Activated CD8-positive, alpha-beta T cell treated with anti-CD3 and anti-CD28 coated beads for 36 hours (primary cell): ENCODE results near the gene ST14. TPM values are rescaled to one million over a fixed set of nuclear protein-coding genes. Genes with fewer than 3 reads are reported as not detected.

ENCODE experiments used
- ATAC-seq: fragments of 200-7000 bp; cut with Tn5 transposase; one replicate; pipeline ENCODE4 v1.10.0; 2021; ENCODE audit warnings: mild to moderate bottlenecking, moderate library complexity
- CTCF ChIA-PET: fragments of 350-600 bp; sonication (Branson Sonifier 250); formaldehyde crosslinking; loops from one replicate; lab custom pipeline; 2021; ENCODE audit warnings: antibody characterized with exemption; lab: Charles Lee
- POLR2A ChIA-PET: fragments of 350-600 bp; sonication (Branson Sonifier 250); formaldehyde crosslinking; loops from one replicate; lab custom pipeline; 2021; ENCODE audit warnings: antibody characterized with exemption; lab: Charles Lee
- DNase-seq: peaks from one replicate; pipeline ENCODE4 v3.0.0-alpha.2; 2020
- H3K27ac Mint-ChIP-seq: one replicate; pipeline ENCODE4 v1.8.0; 2021; ENCODE audit warnings: mild to moderate bottlenecking, mixed read lengths
- H3K27me3 Mint-ChIP-seq: one replicate; pipeline ENCODE4 v1.8.0; 2021; ENCODE audit warnings: mixed read lengths
- H3K36me3 Mint-ChIP-seq: one replicate; pipeline ENCODE4 v1.8.0; 2021; ENCODE audit warnings: low read depth, mixed read lengths
- H3K4me1 Mint-ChIP-seq: one replicate; pipeline ENCODE4 v1.8.0; 2021; ENCODE audit warnings: low read depth, mixed read lengths
- H3K4me3 Mint-ChIP-seq: one replicate; pipeline ENCODE4 v1.8.0; 2021; ENCODE audit warnings: mild to moderate bottlenecking, moderate library complexity, mixed read lengths
- H3K9me3 Mint-ChIP-seq: one replicate; pipeline ENCODE4 v1.8.0; 2021; ENCODE audit warnings: mixed read lengths
- CTCF ChIP-seq: fragments of 200-600 bp; IDR thresholded peaks from one replicate; pipeline ENCODE4 v1.8.0; 2022; ENCODE audit warnings: antibody characterized with exemption, mild to moderate bottlenecking
- intact Hi-C: fragments of 100-400 bp; cut with micrococcal nuclease; formaldehyde crosslinking; loops from one replicate; pipeline ENCODE4 v1.10.0; 2022
- total RNA-seq, 2 experiments: library from RNA; stranded (reverse); gene quantifications; one replicate each; pipeline ENCODE4 v1.2.3, GENCODE V29; 2021

ST14 gene
- total RNA-seq, 2 experiments from 2014 or later: not detected

DNA sequence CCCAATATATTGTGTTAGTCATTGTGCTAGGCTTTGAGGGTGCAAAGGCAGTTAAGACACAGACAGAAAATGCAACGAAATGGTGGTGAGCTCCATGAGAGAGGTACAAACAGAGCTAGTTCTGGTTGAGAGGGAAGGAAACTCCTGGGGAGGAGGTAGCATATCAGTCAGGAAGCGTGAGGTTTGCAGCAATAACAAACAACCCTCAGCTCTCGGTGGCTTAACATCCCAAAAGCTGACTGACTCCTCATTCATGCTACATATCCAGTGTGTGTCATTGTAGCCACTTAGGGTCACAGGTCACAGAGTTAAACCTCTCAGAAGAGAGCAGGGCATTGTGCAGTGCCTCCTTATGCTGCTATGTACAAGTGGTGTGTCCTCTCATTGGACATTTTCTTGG lies 1.7 kb upstream of the ST14 start:
- CTCF ChIA-PET: no interaction called here
- no peak overlapping the region for H3K27ac Mint-ChIP-seq
- H3K27me3 Mint-ChIP-seq: peaks cover 31% of the 10 kb centered on the region
- ATAC-seq (no peak), DNase-seq (no peak)
- POLR2A ChIA-PET: no interaction called here
- H3K4me3 Mint-ChIP-seq: no peak overlapping the region
- no peak for TF ChIP-seq CTCF
- intact Hi-C loops: no loop called here
- H3K9me3 Mint-ChIP-seq: no peaks in the 10 kb centered on the region
- H3K36me3 Mint-ChIP-seq: no peaks in the 10 kb centered on the region
- H3K4me1 Mint-ChIP-seq: peaks cover 2% of the 10 kb centered on the region

- ATAC-seq (no peak), DNase-seq (no peak)
- no peak overlapping the region for H3K27ac Mint-ChIP-seq
- H3K4me3 Mint-ChIP-seq: no peak overlapping the region
- no peak for TF ChIP-seq CTCF
- intact Hi-C loops: no loop called here
- peaks cover 40% of the 10 kb centered on the region for H3K27me3 Mint-ChIP-seq
- CTCF ChIA-PET: no interaction called here
- no peaks in the 10 kb centered on the region for H3K9me3 Mint-ChIP-seq
- H3K4me1 Mint-ChIP-seq: peaks cover 2% of the 10 kb centered on the region
- H3K36me3 Mint-ChIP-seq: no peaks in the 10 kb centered on the region
- POLR2A ChIA-PET: no interaction called here
Measured at GRCh38 chr11:130159139-130159538, 443 bp upstream of the ST14 start.

GRCh38 chr11:130160498-130161155 lies 1.0 kb downstream of the ST14 start:
- intact Hi-C loops: no loop called here
- DNase-seq: no peak
- Mint-ChIP-seq H3K27me3 (peaks cover 47% of the 10 kb centered on the region), H3K4me3 (peak overlapping the region; percentile 7), H3K27ac (no peak overlapping the region), H3K4me1 (peaks cover 2% of the 10 kb centered on the region), H3K9me3 (no peaks in the 10 kb centered on the region), H3K36me3 (no peaks in the 10 kb centered on the region)
- CTCF ChIA-PET: no interaction called here
- POLR2A ChIA-PET: no interaction called here
- no peak for TF ChIP-seq CTCF
- ATAC-seq: no peak

- peaks cover 50% of the 10 kb centered on the region for H3K27me3 Mint-ChIP-seq
- no peak overlapping the region for H3K4me3 Mint-ChIP-seq
- DNase-seq: no peak
- H3K4me1 Mint-ChIP-seq: peaks cover 2% of the 10 kb centered on the region
- CTCF ChIA-PET: no interaction called here
- no peaks in the 10 kb centered on the region for H3K9me3 Mint-ChIP-seq
- POLR2A ChIA-PET: no interaction called here
- H3K27ac Mint-ChIP-seq: no peak overlapping the region
- ATAC-seq: no peak
- H3K36me3 Mint-ChIP-seq: no peaks in the 10 kb centered on the region
- no peak for TF ChIP-seq CTCF
- intact Hi-C loops: no loop called here
Measured at GRCh38 chr11:130161441-130162145, 2.0 kb downstream of the ST14 start.

DNA sequence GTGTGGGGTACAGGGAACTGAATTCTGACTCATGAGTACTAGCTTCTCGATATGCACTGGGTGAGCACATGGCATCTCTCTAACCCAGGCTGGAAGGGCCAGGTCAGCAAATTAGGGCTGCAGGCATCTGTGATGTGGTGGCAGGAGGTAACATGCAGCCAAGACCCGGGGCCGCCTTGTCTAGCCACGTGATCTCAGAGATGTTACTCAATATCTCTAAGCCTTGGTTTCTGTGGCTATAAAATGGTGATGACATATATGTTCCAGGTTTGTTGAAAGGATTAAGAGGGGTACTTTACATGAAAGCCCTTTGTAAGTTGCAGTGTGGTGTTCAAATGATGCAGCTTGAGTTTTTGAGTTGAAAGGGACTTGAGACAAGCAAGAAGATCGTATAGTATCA lies 3.2 kb downstream of the ST14 start:
- intact Hi-C loops: no loop called here
- no peaks in the 10 kb centered on the region for H3K9me3 Mint-ChIP-seq
- CTCF ChIA-PET: no interaction called here
- H3K4me1 Mint-ChIP-seq: peaks cover 2% of the 10 kb centered on the region
- no peaks in the 10 kb centered on the region for H3K36me3 Mint-ChIP-seq
- H3K27me3 Mint-ChIP-seq: peaks cover 50% of the 10 kb centered on the region
- POLR2A ChIA-PET: no interaction called here
- H3K27ac Mint-ChIP-seq: no peak overlapping the region
- DNase-seq: no peak
- TF ChIP-seq CTCF: no peak
- no peak overlapping the region for H3K4me3 Mint-ChIP-seq
- ATAC-seq: peak; percentile 24
